HG03432 (cell line): ENCODE measurements around the gene MARCHF6.

ENCODE experiments used
- ATAC-seq: cut with Tn5 transposase; IDR thresholded peaks from one replicate; pipeline ENCODE4 v1.9.1; 2021; ENCODE audit warnings: mild to moderate bottlenecking, moderate library complexity; ENCODE audit not compliant: unreplicated experiment

The MARCHF6 gene

GRCh38 chr5:10353241-10354047 lies at the start of gene MARCHF6:
Gene MARCHF6 (plus strand): TSS chr5:10353695. CDS start chr5:10353899, 204 bp downstream.
- ATAC-seq = peak; percentile 92

GRCh38 chr5:10303699-10304170 lies 49.8 kb upstream of the MARCHF6 start:
- ATAC-seq = no peak

GRCh38 chr5:10304932-10305331 lies 48.6 kb upstream of the MARCHF6 start:
- no peak for ATAC-seq

GRCh38 chr5:10306114-10306513 lies 47.4 kb upstream of the MARCHF6 start:
- ATAC-seq = no peak

GRCh38 chr5:10306806-10307205 lies 46.7 kb upstream of the MARCHF6 start:
- no peak for ATAC-seq

GRCh38 chr5:10307206-10308148 lies 46.0 kb upstream of the MARCHF6 start, which contains the start of gene CMBL:
Gene CMBL (minus strand): TSS chr5:10307902. CDS start chr5:10290762, 17,140 bp downstream.
- ATAC-seq = peak; percentile 95

GRCh38 chr5:10308844-10309243 lies 44.7 kb upstream of the MARCHF6 start:
- no peak for ATAC-seq

GRCh38 chr5:10310066-10310779 lies 43.3 kb upstream of the MARCHF6 start:
- ATAC-seq = no peak

- ATAC-seq = peak; percentile 53
Observed at GRCh38 chr5:10310835-10311570, 42.5 kb upstream of the MARCHF6 start.

- no peak for ATAC-seq
Observed at GRCh38 chr5:10311595-10312425, 41.7 kb upstream of the MARCHF6 start.

- no peak for ATAC-seq
Observed at GRCh38 chr5:10315201-10315600, 38.3 kb upstream of the MARCHF6 start.

GRCh38 chr5:10315824-10316509 lies 37.5 kb upstream of the MARCHF6 start:
- no peak for ATAC-seq

- ATAC-seq = peak; percentile 66
Observed at GRCh38 chr5:10317825-10318682, 35.4 kb upstream of the MARCHF6 start.

GRCh38 chr5:10319202-10319851 lies 34.2 kb upstream of the MARCHF6 start:
- ATAC-seq = no peak

GRCh38 chr5:10320793-10321192 lies 32.7 kb upstream of the MARCHF6 start:
- no peak for ATAC-seq

- ATAC-seq = no peak
Observed at GRCh38 chr5:10321882-10322281, 31.6 kb upstream of the MARCHF6 start.
